HEK293T (cell line): ENCODE data around the gene PLGRKT.

ENCODE experiments used
- FOXK2 ChIP-seq: fragments of 450-650 bp; IDR thresholded peaks from 2 replicates; pipeline ENCODE4 v1.6.1; 2016; ENCODE audit warnings: mild to moderate bottlenecking
- SUZ12 ChIP-seq: fragments of 450-650 bp; IDR thresholded peaks from 2 replicates; pipeline ENCODE4 v1.6.1; 2016; ENCODE audit warnings: mild to moderate bottlenecking

GRCh38 chr9:5416953-5417352, 20.8 kb downstream of the PLGRKT start:
- TF ChIP-seq SUZ12 (no peak), FOXK2 (no peak)
